GM23338 (cell line): Measurements from ENCODE around the gene HERC2.
"Not testable (repeated sequence)": the region's sequence is repeated elsewhere in the genome, so short reads cannot be mapped to it uniquely, and the experiment has no call there.

Source experiments
- POLR2AphosphoS5 ChIP-seq: IDR thresholded peaks from 2 replicates; pipeline ENCODE4 v1.6.1; 2016; ENCODE audit warnings: antibody characterized with exemption, low read depth
- TF ChIP-seq, protein P1 (sequence below): IDR thresholded peaks from one replicate; pipeline ENCODE4 v1.6.1; 2018; ENCODE audit warnings: antibody characterized with exemption; ENCODE audit not compliant: unreplicated experiment

DNA sequence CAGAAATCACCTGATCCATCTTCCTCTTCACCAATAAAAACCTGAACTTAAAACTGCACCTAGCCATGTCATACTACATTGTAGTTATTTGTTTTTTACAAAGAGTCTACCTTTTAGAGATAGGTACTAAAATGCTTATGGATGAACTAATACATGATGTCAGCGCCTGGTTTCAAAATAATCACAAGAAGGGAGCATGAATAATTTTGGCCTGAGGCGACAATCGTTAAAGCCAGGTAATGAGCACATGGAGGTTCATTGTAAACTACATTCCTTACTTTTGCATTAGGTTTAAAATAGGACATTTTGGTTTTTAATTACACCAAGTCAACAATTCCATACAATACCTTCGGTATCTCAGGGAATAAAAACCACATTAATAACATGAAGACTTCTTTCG lies 125.4 kb downstream of the HERC2 start:
- TF ChIP-seq, protein P1, sequence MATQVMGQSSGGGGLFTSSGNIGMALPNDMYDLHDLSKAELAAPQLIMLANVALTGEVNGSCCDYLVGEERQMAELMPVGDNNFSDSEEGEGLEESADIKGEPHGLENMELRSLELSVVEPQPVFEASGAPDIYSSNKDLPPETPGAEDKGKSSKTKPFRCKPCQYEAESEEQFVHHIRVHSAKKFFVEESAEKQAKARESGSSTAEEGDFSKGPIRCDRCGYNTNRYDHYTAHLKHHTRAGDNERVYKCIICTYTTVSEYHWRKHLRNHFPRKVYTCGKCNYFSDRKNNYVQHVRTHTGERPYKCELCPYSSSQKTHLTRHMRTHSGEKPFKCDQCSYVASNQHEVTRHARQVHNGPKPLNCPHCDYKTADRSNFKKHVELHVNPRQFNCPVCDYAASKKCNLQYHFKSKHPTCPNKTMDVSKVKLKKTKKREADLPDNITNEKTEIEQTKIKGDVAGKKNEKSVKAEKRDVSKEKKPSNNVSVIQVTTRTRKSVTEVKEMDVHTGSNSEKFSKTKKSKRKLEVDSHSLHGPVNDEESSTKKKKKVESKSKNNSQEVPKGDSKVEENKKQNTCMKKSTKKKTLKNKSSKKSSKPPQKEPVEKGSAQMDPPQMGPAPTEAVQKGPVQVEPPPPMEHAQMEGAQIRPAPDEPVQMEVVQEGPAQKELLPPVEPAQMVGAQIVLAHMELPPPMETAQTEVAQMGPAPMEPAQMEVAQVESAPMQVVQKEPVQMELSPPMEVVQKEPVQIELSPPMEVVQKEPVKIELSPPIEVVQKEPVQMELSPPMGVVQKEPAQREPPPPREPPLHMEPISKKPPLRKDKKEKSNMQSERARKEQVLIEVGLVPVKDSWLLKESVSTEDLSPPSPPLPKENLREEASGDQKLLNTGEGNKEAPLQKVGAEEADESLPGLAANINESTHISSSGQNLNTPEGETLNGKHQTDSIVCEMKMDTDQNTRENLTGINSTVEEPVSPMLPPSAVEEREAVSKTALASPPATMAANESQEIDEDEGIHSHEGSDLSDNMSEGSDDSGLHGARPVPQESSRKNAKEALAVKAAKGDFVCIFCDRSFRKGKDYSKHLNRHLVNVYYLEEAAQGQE, result not testable (repeated sequence)
- TF ChIP-seq POLR2AphosphoS5, result not testable (repeated sequence)
